ENCODE results near the gene ATOSA. TPM values are rescaled to one million over a fixed set of nuclear protein-coding genes. Genes with fewer than 3 reads are reported as not detected.

ATOSA gene
- total RNA-seq, 5 donors from 2014 or later (not counting 1 experiment from before 2014, with no cell fraction given), result 88.2 to 121 (median 96.1) TPM

Other genes with a start within 250 kb of the ATOSA start
- gene MYO5A, start 150.5 kb downstream of the ATOSA start, total RNA-seq, result 10 to 100 TPM; 25.2 to 46.6 (median 29.5) TPM
- gene ARPP19, start 110.4 kb downstream of the ATOSA start, total RNA-seq, result 100 to 1,000 TPM in 2 of 5 donors, 10 to 100 TPM in 3; 84.1 to 106 (median 95.9) TPM
- under 1 TPM in 1 of 5 donors, not detected in 4; 0.13 TPM for gene ONECUT1, start 110.9 kb upstream of the ATOSA start, total RNA-seq

Measured in T-cell (primary cell).